PC-3 (cell line): ENCODE data around the gene AMZ1.

ENCODE experiments used
- CTCF ChIP-seq: fragments of 300-600 bp; sonication (generic); conservative IDR thresholded peaks from 2 replicates; pipeline ENCODE4 v1.5.1; 2017; ENCODE audit warnings: antibody characterized with exemption, low read depth, mild to moderate bottlenecking, low read length
- EZH2 ChIP-seq: fragments of 300-600 bp; sonication (generic); IDR thresholded peaks from one replicate; pipeline ENCODE4 v1.6.1; 2017; ENCODE audit warnings: antibody characterized with exemption, mild to moderate bottlenecking, low read length; ENCODE audit not compliant: unreplicated experiment

DNA sequence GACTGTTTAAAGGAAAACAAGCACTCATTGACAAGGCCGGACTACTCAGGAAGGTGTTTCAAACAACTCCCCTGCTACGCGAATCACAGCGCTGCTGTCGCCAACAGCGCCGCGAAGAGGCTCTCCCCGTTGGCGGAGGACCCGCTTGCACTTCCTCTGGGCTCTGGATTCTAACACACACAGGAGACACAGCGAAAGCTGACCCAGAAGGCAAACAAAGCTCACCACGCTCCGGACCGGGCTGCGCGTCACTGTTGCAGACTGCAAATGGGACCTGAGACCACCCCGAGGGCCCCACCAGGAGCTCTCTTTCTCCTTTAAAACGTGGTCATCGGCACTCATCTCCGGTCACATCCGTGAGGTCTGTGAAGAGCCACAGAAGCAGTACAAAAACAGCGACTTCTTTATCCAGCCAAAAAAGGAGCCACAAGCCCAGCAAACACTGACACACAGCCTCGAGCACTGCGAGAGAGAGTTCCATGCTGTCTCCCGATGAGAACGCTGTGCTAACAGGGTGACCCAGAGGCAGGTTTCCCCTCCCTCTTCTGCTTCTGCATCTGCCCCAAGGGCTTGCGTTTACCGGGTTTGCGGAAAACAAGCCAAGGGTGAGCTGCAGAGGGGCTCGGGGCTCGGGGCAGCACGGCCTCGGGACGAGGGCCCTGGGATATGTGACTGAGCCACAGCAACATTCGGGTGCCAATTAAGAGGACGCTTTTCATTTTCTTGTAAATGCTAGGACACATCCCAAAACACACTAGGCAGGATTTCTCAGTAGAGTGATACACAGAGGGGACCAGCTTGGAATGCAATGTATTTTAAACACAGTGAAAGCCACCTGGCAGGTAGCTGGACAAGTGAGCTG, 41.3 kb downstream of the AMZ1 start:
- no peak for TF ChIP-seq CTCF
- no peak for TF ChIP-seq EZH2
